Kidney capillary endothelial cell (primary cell): ENCODE measurements around the gene HELB.
"Not testable (repeated sequence)": the region's sequence is repeated elsewhere in the genome, so short reads cannot be mapped to it uniquely, and the experiment has no call there.

Source experiments
- DNase-seq: peaks from one replicate; pipeline ENCODE4 v3.0.0-alpha.2; 2018; ENCODE audit warnings: low spot score

The HELB gene

DNA sequence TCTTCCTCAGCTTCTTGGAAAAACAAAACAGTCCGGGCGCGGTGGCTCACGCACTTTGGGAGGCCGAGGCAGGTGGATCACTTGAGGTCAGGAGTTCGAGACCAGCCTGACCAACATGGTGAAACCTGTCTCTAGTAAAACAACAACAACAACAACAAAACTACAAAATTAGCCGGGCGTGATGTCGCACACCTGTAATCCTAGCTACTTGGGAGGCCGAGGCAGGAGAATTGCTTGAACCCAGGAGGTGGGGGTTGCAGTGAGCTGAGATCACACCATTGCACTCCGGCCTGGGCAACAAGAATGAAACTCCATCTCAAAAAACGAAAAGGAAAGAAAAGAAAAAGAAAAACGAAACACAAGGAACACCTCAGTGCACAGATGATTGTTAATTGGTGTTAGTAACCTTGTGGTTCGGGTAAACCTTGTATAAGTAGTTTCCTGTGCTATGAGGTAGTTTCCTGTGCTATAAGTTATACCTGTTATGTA lies 1.1 kb downstream of the HELB start:
- DNase-seq = not testable (repeated sequence)

DNA sequence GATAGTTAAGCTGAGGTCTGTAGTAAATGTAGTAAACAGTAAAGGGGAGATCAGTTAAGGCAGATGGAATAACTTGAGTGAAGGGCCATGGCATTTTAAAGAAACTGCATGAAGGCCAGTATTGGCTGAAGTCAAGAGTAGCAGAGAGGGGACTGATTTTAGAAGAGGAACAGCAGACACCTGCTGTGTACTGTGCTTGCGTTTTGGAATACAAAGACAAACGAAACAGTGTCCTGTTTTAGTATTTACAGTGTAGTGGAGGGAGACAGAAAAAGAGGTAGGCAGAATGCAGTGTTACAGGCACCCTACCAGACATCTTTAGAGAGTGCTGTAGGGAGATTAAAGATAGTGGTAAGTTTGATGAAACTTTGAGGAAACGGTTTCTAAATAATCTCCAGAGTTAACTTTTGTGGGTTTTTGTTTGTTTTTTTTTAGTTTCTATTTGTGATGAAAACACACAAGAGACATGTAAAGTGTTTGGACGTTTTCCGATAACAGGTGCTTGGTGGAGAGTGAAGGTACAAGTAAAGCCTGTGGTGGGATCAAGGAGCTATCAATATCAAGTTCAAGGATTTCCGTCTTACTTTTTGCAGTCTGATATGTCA lies 2.1 kb downstream of the HELB start:
- no peak for DNase-seq

DNA sequence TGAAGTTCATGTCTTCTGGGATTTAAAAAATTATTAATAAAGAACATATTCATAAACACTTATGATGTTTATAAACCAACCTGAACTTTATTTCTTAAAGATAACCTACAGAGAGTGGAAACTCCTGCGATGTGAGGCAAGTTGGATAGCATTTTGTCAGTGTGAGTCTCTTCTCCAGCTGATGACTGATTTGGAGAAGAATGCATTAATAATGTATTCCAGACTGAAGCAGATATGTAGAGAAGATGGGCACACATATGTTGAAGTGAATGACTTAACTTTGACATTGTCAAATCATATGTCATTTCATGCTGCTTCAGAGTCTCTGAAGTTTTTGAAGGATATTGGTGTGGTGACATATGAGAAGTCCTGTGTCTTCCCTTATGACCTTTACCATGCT lies 7.3 kb downstream of the HELB start:
- DNase-seq = no peak

DNA sequence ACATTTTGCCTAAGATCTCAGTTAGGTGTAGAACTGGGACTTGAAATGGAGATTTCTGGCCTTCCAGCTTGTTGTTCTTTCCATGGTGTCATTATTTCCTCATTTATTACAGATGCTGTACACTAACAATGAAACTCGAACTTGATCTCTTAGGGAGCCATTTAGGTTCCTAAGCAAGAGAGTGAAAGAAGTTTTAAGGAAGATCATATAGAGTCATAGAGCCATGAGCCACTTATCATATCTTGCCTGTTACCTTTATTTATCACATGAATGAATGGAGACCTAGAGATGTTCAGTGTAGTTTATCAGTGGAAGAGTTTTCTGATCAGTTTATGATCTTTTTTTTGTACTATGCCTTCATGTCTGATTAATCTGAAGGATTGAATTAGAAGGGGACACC lies 9.9 kb downstream of the HELB start:
- no peak for DNase-seq

DNA sequence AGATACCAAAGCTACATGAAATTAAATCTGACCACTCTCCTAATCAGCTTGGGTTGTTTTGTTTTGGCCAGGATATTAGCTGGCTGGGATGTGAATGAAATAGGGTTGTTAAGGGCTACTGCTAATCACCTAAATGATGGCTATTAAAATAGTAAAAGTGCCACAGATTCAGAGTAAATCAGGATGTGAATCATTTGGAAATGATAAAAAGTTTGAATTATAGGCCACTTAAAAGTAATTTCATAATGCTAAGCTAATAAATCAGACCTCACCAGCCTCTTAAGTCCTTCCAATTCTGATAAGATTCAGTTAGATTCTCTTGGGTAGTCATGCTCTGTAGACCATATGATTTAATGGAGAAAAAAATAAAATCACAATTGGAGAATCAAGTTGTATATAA lies 12.0 kb downstream of the HELB start:
- no peak for DNase-seq

DNA sequence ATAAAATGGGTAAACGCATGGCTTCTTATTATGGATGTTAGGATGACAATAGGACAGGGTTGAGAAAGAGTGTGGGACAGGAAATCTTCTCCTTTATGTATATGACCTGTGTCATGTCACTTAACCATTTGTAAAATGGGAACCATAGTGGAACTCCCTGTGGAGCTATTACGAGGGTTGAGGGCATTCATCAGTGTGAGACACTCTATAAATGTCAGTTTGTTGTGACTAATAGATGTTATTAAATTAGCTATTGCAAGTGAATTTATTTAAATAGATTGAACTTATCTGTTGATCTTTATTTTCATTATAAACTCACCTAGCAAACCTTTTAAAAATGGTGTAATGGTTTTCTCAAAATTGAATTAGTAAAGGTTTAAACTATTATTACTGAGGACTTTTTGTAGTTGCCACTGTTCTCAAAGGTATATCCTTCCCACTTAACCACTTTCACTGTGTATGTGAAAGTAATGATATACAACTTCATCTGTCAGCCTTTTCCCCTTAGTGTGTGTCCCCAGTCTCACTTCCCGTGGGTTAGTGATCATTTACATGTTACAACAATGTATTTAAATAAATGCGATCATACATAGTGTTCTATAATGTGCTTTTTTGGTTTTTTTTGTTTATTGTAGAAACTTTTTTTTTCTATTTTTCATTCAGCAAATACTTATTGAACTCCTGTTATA lies 17.1 kb downstream of the HELB start:
- DNase-seq = no peak

DNA sequence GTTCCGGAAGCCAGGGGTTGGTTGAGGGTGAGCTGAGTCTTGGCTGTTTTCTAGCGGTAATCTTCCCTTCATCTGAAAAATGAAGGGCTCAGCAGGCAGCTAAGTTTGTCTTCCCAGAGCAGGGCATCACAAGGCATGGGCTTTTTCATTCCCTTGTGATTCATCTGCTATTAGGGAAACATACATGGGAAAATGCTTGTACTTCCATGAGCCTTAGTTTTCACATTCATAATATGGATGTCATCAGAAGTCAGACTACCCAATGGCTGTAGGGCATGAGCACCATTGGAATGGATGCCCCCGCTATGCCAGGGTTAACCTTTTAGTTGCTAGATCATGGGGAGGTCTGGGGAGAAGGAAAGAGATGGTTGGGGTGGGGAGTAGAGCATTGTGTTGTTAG lies 18.7 kb downstream of the HELB start:
- DNase-seq = no peak

DNA sequence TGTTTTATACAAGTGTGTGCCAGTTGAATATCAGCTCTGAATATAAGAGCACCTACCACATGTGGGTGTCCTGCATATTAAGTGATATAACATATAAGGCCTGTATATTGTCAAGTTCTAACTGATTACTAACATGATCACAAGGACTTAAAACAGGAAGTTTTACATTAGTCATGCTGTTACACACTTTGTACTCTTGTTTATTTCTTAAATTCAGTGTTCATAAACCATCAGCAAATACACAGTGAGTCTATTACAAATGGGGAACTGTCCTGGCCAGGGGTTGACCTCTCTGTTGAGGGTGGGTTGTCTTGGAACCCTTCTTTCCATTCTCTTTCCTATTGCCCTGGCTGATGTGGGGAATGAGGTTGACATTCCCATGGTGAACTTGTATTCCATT lies 19.1 kb downstream of the HELB start:
- DNase-seq = peak; percentile 33

DNA sequence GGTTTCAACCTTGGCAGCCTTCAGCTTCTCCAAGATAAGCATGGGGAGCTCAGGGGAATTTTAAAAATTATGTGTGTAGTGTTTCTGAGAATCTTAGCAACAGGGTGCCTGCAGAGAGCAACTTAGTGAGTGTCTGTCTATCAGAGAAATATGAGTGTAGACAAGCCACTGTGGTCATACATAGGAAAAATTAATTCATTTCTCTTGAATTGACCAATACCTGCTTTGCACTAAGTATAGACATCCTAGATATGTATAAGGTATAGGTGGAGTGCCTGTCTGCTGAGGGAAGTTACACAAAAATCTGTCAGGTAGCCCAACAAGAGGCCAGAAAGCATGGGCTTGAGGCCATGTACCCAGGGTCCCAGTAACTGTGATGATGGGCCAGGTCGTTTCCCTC lies 20.7 kb downstream of the HELB start:
- no peak for DNase-seq

DNA sequence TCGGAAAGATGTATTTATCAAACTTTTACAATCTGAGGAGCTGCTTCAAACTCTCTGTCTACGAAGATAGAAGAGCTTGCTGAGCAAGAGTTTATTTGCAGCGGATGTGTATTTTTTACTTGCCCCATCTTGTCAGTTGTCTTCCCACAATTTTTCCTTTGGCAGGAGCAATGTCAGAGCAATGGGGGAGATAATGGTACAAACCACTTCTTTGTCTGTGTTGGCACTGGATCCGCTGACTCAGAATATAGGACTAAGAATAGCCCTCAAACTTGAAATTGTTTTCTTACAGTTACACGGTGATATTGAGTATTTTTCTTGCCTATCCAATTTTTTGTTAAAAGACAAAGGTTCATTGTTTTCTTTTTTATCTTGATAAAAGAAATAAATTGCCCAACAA lies 27.6 kb downstream of the HELB start:
- DNase-seq = no peak

DNA sequence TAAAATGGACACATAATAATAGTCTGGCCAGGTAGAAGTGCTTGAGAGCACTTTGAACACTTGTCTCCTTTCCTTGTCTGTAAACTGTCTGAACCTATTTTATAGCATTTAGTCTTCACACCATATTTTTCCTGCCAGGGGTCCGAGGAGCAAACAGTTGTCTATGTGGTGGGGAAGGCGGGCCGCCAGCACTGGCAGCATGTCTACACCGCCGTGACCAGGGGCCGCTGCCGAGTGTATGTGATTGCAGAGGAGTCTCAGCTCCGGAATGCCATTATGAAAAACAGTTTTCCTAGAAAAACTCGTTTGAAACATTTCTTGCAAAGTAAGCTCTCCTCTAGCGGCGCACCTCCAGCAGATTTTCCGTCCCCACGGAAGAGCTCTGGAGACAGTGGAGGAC lies 28.7 kb downstream of the HELB start:
- no peak for DNase-seq

DNA sequence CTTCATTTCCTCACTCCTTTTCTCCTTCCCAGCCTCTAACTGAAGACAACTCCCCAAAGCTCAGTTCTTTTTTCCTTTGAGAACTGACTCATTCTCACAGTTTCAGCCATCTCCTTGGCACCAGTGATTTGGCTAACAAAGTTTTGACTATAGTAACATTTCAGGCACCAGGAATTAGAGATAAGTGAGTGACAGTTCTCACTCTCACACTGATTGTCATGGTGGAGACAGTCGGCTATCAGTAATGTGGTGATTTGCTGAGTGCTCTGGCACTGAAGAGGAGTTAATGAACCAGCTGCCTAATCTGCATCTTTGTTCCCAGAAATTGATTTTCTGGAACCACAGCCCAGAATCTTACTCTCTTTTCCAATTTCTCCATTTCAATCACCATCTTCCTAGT lies 29.5 kb downstream of the HELB start:
- no peak for DNase-seq

DNA sequence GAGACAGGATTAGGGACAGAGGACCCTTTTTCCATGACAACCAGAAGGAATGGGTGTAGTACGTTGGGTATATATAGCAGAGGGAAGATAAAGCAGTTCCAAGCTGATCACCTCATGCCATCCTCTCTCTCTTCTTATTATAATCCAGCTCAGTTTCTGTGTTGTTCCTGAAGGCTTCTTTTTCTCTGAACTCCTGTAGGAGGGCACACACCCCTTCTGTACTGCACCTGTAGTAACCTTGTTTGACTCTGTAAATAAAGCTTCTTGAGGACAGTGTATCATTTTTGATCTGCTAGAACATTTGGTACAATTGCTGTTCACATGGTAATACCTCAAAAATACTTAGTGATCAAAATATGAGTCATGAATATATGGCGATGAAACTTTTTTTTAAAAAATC lies 33.5 kb downstream of the HELB start:
- no peak for DNase-seq

DNA sequence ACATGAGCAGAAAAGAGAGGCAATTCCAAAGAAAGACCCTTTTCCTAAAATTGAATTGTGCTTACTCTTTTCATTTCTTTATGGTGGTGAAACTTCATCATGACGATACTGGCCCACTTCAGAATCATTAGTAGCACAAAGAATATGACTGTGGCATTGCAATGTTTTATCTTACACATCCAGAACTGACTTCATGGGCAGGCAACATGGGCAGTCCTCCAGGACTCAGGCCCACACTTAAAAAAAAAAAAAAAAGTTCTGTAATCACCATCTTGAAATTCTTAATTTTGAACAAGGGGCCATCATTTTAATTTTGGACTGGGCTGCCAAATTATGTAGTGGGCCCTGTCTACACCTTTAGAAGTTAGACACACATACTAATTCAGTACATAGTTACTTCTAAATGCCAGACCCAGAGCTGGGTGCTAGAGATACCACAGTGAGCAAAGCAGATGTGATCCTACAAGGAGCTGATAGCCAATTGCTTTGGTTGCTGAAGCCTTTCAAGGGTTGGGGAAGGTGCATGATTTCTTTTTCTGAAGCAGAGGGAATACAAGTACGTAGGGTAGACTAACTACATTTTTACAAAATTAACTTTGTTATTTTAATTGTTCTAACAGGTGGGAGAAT lies 35.2 kb downstream of the HELB start:
- no peak for DNase-seq

DNA sequence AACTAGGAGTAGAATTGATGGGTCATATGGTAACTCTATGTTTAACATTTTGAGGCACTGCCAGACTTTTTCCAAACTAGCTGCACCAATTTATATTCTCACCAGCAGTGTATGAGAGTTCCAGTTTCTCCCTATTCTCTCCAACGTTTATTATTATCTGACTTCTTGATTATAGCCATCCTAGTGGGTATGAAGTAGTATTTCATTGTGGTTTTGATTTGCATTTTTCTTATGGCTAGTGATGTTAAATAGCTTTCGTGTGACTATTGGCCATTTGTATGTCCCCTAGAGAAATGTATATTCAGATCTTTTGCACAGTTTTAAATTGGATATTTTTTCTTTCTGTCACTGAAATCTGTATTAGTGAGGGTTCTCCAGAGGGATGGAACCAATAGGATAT lies 37.8 kb downstream of the HELB start:
- DNase-seq = no peak

DNA sequence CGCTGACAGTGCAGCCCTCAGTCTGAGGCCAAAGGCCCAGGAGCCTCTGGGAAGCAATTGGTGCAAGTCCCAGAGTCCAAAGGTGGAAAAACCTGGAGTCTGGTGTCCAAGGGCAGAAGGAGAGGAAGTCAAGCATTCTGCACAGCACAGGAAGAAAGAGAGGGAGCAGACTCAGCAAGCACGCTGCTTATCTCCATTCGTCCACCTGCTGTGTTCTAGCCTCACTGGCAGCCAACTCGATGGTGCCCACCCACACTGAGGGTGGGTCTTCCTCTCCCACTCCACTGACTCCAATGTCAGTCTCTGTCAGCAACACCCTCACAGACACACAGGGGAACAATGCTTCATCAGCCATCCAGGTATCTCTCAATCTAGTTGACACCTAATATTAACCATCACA lies 38.8 kb downstream of the HELB start:
- no peak for DNase-seq

DNA sequence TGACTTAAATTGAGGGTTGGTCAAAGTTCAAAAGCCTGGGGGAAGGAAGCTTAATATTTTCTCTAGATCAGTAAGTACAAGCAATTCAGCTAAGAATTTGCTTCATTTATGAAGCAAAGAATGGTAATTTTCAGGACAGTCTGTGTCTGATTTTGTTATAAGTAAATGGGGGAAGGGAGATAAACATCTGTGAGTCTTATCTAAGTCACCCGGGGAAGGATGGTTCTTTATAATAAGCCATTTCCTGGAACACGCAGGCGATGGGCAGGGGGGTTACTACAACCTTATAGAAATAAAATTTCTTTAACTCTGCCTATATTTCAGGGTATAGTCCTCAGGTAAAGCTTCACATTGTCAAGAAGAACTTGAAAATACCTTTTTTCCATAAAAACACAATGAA lies 42.9 kb downstream of the HELB start:
- no peak for DNase-seq

DNA sequence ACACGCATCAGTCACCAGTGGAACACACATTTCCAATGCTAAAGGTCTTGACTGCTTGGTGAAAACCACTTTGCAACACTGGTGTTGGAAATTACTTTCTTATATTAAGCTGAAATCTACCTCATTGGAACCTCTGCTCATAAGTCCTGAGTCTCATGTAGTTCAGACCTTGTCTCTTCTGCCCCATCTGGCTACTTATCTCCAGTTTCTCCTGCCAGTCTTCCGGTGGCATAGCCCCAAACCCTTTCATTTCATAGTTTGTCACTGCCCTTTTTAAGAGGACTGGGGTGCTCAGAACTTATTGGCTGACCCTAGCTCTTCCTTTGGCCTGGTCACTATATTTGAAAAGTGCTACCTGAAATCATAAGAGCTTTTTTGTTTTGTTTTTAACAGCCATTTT lies 43.7 kb downstream of the HELB start:
- no peak for DNase-seq

DNA sequence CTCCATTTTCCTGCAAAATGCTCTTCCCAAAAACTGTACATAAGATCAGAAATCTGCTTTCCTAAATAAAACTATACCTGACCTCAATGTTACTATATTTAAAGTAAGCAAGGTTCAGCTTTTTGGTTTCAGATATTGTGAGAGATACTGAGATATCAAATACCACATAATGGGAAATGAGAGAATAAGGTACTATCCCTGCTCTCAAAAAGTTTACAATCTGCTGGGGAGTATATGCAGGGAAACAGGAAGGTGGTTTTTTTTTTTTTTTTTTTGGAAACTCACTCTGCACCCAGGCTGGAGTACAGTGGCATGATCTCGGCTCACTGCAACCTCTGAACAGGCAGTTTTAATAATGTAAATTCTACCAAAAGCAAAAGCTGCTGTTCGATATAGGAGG lies 49.0 kb downstream of the HELB start:
- DNase-seq = no peak

DNA sequence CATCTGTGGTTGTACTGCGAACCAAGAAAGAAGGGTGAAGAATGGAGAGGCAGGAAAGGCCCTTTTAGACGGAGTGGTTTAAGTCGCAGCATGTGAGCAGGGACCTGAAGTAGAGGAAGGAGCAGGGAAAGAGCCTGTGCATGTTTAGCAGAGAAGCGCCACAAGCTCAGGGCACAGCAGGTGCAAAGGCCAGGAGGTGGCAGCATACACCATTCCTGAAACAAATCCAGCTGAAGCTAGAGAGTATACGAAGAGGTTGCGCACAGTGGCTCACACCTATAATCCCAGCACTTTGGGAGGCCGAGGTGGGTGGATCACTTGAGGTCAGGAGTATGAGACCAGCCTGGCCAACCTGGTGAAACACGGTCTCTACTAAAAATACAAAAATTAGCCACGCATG lies 49.9 kb downstream of the HELB start:
- DNase-seq = peak; percentile 15

DNA sequence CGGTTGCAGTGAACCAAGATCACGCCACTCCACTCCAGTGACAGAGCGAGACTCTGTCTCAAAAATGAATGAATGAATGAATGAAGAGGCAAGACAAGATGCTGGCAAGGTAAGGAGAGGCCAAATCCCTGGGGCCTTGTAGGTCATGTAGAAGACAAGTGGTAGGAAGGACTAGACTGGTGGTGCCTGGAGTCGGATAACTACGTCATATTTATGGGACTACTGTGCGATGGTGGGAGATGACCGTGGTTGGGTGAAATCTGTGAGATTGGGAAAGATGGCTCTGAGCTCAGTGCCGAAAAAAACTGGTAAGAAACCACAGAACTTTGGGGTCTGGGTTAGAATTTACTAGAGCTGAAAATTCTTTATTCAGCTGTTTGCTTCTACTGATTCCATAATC lies 50.6 kb downstream of the HELB start:
- no peak for DNase-seq

DNA sequence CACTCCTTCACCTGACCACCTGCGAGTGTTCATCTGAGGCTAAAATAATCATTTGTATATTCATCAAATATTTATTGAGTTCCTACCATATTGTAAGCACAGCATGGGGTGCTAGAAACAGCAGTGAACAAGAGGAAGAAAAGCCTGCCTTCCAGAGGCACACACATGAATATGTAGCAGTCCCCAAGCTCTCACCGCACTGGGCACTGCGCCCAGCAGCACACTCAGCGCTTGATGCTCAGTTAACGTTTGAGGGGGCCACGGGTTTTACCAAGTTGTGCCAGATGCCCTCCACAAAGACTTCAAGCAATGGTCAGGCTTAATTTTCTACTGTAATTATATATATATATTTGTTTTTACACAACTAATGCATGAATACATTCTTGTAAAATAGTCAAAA lies 52.0 kb downstream of the HELB start:
- no peak for DNase-seq

DNA sequence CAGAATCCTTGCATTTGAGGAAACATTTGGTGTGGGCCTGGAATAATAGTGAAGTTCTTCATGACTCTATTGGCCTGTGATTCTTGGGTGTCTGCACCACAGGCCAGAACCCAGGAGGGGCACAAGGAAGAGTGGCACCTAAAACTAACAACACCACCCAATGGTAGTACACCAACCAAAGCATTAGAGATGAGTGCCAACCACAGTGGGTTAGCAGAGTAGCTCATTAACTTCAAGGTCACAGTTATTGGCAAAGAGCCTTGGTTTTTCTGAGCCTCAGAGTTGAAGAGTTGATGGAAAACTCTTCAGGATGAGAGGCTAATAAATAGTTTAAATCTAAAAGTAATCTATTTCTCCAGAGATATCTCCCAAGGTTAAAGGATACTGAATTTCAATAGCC lies 57.0 kb downstream of the HELB start:
- DNase-seq = no peak

DNA sequence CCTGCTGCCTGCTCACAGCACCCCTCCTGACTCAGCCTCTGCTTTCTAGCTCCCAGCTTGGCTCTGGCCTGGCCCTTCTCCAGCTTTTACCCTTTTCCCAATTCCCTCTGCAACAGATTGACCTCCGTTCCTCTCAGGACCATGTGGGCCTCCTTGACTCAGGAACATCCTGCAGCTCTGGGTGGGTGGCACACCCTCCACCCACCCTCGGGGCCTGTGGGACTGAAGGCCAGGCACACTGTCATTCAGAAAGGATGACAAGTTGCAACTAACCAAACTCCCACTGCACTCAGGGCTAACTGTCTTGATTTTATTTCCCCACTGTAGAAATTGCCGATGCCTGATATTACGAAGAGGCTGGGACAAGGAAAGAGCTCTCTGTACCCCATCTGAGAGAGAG lies 59.4 kb downstream of the HELB start:
- no peak for DNase-seq
